GM12801 (cell line): Measurements from ENCODE around the gene TMEM221.

Experiments
- CTCF ChIP-seq: IDR thresholded peaks from one replicate; pipeline ENCODE4 v1.5.1; 2011; ENCODE audit warnings: control low read depth; ENCODE audit not compliant: insufficient read length; ENCODE audit errors: extremely low read depth

TMEM221 gene

GRCh38 chr19:17456127-17456526 lies 7.7 kb upstream of the TMEM221 start:
- no peak for TF ChIP-seq CTCF

DNA sequence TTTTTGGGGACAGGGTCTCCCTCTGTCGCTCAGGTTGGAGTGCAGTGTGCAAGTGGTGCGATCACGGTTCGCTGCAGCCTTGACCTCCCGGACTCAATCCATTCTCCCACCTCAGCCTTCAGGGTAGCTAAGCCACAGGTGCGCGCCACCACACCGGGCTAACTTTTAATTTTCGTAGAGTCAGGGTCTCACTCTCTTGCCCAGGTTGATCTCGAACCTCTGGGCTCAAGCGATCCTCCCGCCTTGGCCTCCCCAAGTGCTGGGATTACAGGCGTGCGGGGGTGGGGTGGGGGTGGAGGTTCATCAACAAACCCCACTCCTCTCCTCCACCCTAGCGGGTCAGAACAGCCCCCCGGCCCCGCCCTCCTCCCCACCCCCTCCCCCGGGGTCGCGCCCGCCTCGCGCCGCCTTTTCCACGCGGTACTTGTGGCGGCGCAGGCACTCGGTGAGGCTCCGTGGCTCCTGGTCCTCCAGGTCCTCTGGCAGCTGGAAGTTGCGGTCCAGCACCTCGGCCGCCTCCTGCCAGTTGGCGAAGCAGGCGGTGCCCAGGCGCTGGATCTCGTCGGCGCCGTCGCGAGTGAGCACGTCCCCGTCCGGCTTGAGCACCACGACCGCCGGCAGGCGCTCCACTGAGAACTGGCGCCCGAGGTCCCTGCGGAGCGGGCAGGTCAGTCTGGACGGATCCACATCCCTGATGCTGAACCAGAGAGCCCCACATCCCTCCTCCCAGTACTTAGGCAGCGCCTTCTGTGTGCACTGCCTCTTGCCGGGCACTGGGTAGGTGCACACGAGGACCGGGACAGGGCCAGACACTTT lies 7.0 kb upstream of the TMEM221 start:
- no peak for TF ChIP-seq CTCF

DNA sequence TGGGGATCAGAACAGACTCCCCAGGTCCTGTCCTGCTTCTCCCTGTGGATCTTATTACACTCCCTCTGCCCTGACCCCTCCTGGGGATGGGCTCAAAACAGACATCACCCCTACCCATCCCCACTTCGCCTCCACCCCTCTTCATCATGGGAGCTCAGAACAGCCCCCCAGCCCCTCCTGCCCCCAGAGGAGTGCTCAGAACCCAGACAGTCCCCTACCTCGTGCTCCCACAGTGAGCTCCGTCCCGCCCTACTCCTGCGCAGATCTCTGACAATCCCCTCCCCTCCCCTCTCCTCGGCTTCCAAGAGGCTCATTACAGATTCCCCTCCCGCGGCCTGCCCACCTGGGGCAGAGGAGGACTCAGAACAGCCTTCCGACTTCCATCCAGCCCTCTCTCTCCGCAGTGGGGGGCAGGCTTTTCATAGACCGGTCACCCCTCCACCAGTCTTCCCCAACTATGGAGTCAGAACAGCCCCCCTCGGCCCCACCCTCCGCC lies 6.2 kb upstream of the TMEM221 start:
- TF ChIP-seq CTCF = no peak

DNA sequence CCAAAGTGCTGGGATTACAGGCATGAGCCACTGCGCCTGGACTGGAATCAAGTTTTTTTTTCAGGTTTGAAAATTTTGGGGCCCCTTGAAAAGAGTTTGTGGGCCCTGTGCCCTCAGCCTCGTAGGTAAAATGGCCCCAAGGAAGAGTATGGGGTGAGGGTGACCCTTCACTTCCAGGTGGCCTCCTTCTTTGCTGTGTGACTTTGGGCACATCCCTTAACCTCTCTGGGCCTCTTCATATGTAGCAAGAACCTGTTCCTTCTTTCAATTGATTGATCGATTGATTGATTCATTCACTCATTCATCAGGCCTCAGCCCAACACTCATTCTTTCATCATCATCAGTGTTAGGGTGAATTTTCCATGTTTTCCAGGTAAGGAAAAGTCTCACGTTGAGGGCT lies 3.4 kb upstream of the TMEM221 start:
- no peak for TF ChIP-seq CTCF

- no peak for TF ChIP-seq CTCF
These were observed 2.0 kb upstream of the TMEM221 start for GRCh38 chr19:17450264-17451075.

DNA sequence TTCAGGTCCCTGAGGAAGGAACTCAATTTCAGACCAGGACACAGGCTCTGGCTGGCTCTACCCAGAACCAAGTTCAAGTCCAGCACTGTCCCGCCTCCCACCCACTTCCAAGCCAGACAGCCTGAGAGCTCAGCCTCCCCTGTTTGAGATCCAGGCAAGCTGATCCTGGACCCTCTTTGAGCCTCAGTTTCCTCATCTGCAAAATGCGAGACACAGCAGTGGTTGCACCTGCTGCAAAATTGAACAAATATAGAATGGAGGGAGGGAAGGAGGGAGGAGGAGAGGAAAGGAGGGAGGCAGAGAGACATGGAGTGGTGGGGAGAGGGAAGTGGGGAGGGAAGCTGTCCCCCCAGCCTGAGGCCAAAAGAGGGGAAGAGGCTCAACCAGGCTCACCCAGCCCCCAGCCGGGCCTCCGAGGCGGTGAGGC lies 751 bp downstream of the TMEM221 start:
- TF ChIP-seq CTCF = no peak

GRCh38 chr19:17445526-17446165 lies 2.8 kb downstream of the TMEM221 start:
- no peak for TF ChIP-seq CTCF
